Measurements from ENCODE around the gene OR7A5. TPM values are rescaled to one million over a fixed set of nuclear protein-coding genes. Genes with fewer than 3 reads are reported as not detected.
"Not testable (repeated sequence)": the region's sequence is repeated elsewhere in the genome, so short reads cannot be mapped to it uniquely, and the experiment has no call there.

OR7A5 gene
- polyA plus RNA-seq, 1 experiment: not detected

- Histone ChIP-seq H3K27ac (ENCODE audit: low read depth, low read length) (no peak overlapping the region), H3K27me3 (ENCODE audit: control insufficient read depth, insufficient read depth, low read length) (no peaks in the 10 kb centered on the region), H3K4me3 (ENCODE audit: low read depth, low read length) (no peak overlapping the region), H3K9me3 (ENCODE audit: control insufficient read depth, insufficient read depth, low read length) (no peaks in the 10 kb centered on the region)
- POLR2A ChIA-PET: no interaction called here
- CTCF ChIA-PET: no interaction called here
- no peak for DNase-seq (ENCODE audit: low read depth, low spot score)
- TF ChIP-seq CTCF (IDR thresholded peaks at IDR 0.05; ENCODE audit: low read depth, low read length): no peak
Measured at GRCh38 chr19:14804765-14805164, 30.2 kb downstream of the OR7A5 start.

GRCh38 chr19:14798760-14799159 lies 36.2 kb downstream of the OR7A5 start:
- DNase-seq (ENCODE audit: low read depth, low spot score): no peak
- H3K27ac ChIP-seq (ENCODE audit: low read depth, low read length): no peak overlapping the region
- CTCF ChIA-PET: no interaction called here
- H3K27me3 ChIP-seq (ENCODE audit: control insufficient read depth, insufficient read depth, low read length): no peaks in the 10 kb centered on the region
- no peak for TF ChIP-seq CTCF (IDR thresholded peaks at IDR 0.05; ENCODE audit: low read depth, low read length)
- H3K4me3 ChIP-seq (ENCODE audit: low read depth, low read length): no peak overlapping the region
- POLR2A ChIA-PET: no interaction called here
- no peaks in the 10 kb centered on the region for H3K9me3 ChIP-seq (ENCODE audit: control insufficient read depth, insufficient read depth, low read length)

- H3K27ac ChIP-seq (ENCODE audit: low read depth, low read length): no peak overlapping the region
- no peaks in the 10 kb centered on the region for H3K9me3 ChIP-seq (ENCODE audit: control insufficient read depth, insufficient read depth, low read length)
- TF ChIP-seq CTCF (IDR thresholded peaks at IDR 0.05; ENCODE audit: low read depth, low read length): no peak
- no peaks in the 10 kb centered on the region for H3K27me3 ChIP-seq (ENCODE audit: control insufficient read depth, insufficient read depth, low read length)
- CTCF ChIA-PET: no interaction called here
- no peak overlapping the region for H3K4me3 ChIP-seq (ENCODE audit: low read depth, low read length)
- POLR2A ChIA-PET: no interaction called here
- DNase-seq (ENCODE audit: low read depth, low spot score): no peak
Measured at GRCh38 chr19:14796021-14796420, 39.0 kb downstream of the OR7A5 start.

GRCh38 chr19:14795078-14795721 lies 39.8 kb downstream of the OR7A5 start:
- H3K4me3 ChIP-seq (ENCODE audit: low read depth, low read length): no peak overlapping the region
- H3K9me3 ChIP-seq (ENCODE audit: control insufficient read depth, insufficient read depth, low read length): no peaks in the 10 kb centered on the region
- H3K27ac ChIP-seq (ENCODE audit: low read depth, low read length): no peak overlapping the region
- DNase-seq (ENCODE audit: low read depth, low spot score): no peak
- no peaks in the 10 kb centered on the region for H3K27me3 ChIP-seq (ENCODE audit: control insufficient read depth, insufficient read depth, low read length)
- CTCF ChIA-PET: no interaction called here
- TF ChIP-seq CTCF (IDR thresholded peaks at IDR 0.05; ENCODE audit: low read depth, low read length): no peak
- POLR2A ChIA-PET: no interaction called here

GRCh38 chr19:14792250-14792649 lies 42.7 kb downstream of the OR7A5 start:
- CTCF ChIA-PET; POLR2A ChIA-PET; H3K27me3 ChIP-seq (ENCODE audit: control insufficient read depth, insufficient read depth, low read length); H3K4me3 ChIP-seq (ENCODE audit: low read depth, low read length); H3K27ac ChIP-seq (ENCODE audit: low read depth, low read length); DNase-seq (ENCODE audit: low read depth, low spot score); H3K9me3 ChIP-seq (ENCODE audit: control insufficient read depth, insufficient read depth, low read length): not testable (repeated sequence)
